Measurements from ENCODE around the gene CPED1. TPM values are rescaled to one million over a fixed set of nuclear protein-coding genes. Genes with fewer than 3 reads are reported as not detected.

The CPED1 gene
- total RNA-seq, 1 donor: 95.9 TPM

DNA sequence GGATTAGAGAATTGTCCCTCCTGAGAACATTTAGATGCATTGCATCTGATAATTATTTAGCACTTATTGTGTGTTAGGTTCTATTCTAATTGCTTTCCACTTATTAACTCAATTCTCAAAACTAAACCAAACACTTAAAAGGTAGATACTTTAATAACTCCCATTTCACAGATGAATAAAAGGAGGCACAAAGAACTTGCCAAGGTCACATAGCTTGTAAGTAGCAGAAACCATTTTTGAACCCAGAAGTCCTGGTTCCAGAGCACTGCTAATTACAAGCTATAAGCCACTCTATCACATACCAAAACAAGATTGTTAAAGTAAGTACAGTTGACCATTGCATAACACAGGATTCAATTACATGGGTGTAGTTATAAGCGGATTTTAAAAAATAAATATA lies 164.9 kb downstream of the CPED1 start:
- no peak for DNase-seq (ENCODE audit: low read depth)
- no peak overlapping the region for H3K4me3 ChIP-seq (ENCODE audit: low read depth, low read length)
- TF ChIP-seq, protein P1, sequence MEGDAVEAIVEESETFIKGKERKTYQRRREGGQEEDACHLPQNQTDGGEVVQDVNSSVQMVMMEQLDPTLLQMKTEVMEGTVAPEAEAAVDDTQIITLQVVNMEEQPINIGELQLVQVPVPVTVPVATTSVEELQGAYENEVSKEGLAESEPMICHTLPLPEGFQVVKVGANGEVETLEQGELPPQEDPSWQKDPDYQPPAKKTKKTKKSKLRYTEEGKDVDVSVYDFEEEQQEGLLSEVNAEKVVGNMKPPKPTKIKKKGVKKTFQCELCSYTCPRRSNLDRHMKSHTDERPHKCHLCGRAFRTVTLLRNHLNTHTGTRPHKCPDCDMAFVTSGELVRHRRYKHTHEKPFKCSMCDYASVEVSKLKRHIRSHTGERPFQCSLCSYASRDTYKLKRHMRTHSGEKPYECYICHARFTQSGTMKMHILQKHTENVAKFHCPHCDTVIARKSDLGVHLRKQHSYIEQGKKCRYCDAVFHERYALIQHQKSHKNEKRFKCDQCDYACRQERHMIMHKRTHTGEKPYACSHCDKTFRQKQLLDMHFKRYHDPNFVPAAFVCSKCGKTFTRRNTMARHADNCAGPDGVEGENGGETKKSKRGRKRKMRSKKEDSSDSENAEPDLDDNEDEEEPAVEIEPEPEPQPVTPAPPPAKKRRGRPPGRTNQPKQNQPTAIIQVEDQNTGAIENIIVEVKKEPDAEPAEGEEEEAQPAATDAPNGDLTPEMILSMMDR (IDR thresholded peaks at IDR 0.05; ENCODE audit: insufficient read depth, low read depth, low read length): no peak

DNA sequence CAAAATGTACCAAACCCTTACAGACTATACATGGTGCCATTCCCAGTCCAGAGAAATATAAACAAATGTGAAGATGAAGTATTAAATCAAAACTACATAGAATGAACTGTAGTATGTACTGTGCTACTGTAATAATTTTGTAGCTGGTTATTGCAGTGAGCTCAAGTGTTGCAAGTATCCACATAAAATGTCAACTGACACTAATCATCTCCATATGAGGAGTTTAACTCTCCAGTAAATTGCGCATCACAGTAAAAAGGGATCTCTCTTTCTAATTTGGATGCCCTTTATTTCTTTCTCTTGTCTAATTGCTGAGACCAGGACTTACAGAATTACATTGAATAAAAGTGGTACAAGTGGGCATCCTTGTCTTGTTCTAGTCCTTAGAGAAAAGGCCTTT lies 165.5 kb downstream of the CPED1 start:
- peak; percentile 30 for DNase-seq (ENCODE audit: low read depth)
- TF ChIP-seq, protein P1 (IDR thresholded peaks at IDR 0.05; ENCODE audit: insufficient read depth, low read depth, low read length): no peak

DNA sequence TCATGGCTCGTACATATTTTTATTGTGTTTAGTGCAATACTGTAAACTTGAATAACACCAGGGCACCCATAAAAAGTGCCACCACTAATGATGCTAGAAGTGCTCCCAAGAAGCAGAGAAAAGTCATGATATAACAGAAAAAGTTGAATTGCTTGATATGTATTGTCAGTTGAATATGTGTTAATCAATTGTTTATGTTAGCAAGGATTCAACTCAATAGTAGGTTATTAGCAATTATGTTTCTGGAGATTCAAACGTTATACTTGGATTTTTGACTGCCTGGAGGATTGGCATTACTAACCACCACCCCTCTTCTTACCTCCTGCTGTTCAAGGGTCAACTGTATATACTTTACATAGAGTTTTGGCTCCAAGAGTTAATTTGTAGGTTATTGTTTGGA lies 168.3 kb downstream of the CPED1 start:
- H3K4me3 ChIP-seq (ENCODE audit: low read depth, low read length): no peak overlapping the region
- TF ChIP-seq, protein P1 (IDR thresholded peaks at IDR 0.05; ENCODE audit: insufficient read depth, low read depth, low read length): no peak
- DNase-seq (ENCODE audit: low read depth): no peak

More for the DNA sequence above, 165.5 kb downstream of the CPED1 start:
- H3K4me3 ChIP-seq (ENCODE audit: low read depth, low read length): no peak overlapping the region

DNA sequence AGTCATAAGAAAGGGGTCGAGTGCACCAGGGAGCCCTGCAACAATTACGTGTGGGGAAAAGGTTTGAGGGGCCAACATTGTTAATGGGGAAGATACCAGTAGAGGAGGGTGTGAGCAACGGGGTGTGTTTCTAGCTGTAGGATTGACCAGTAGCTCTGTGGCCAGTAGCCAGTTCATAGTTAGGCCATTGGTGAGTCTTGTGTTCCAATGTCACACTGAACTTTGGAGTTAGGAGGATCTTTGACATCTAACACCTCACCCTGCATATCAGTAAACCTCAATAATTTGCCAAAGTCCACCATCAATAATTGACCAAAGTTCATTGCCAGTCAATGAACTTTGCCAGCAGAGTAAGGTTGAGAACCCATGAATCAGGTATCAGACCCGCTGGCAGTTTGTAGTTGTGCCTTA lies 168.8 kb downstream of the CPED1 start:
- DNase-seq (ENCODE audit: low read depth): no peak
- TF ChIP-seq, protein P1 (IDR thresholded peaks at IDR 0.05; ENCODE audit: insufficient read depth, low read depth, low read length): no peak
- no peak overlapping the region for H3K4me3 ChIP-seq (ENCODE audit: low read depth, low read length)

DNA sequence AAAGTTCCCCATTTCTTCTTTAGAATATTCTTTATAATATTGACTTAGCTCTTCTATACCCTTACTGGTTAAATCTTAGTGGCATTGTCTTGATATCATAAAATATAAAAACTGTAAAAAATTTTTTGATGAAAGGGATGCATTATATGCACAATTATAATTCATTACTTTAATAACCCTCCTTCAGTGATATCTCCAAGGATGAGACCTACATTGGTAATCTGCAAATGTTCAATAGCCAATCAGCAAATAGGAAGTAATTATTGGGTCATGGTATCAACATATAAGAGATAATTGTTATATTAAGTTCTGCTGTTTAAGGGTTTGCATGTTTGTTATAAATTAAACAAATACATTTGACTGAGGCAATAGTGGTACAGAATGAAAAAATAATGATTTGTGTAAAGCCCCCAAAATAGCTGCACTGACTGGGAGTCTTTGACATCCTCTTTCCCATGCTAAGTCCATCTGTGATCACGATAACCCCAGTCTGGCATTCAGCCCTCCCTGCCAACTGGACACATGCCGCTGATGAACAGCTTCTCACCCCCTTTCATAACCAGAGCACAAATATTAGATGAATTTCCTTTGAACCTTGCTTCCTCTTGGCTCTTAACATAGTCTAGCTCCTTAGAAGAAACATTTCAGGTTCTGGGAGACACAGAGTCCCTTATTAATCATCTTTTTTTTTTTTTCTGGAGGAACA lies 169.5 kb downstream of the CPED1 start:
- TF ChIP-seq, protein P1 (IDR thresholded peaks at IDR 0.05; ENCODE audit: insufficient read depth, low read depth, low read length): no peak
- no peak for DNase-seq (ENCODE audit: low read depth)
- H3K4me3 ChIP-seq (ENCODE audit: low read depth, low read length): no peak overlapping the region

DNA sequence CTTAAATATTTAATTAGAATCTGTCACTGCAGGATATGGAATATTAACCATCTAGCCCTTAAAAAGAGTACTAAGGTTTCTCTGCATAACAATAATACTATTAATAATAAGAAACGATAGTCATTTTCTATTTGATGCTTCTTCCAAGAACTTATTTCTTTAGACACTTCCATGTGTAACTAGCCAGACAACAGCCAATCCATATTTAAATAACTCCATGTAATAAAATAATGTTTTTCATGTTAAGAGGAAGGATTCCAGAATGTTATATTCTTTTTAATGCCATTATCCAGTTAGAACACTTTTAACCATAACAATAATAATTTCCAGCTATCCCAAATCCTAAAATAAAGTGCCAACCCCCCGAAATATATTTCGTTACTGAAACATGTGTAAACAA lies 170.2 kb downstream of the CPED1 start:
- no peak overlapping the region for H3K4me3 ChIP-seq (ENCODE audit: low read depth, low read length)
- TF ChIP-seq, protein P1 (IDR thresholded peaks at IDR 0.05; ENCODE audit: insufficient read depth, low read depth, low read length): no peak
- DNase-seq (ENCODE audit: low read depth): no peak

DNA sequence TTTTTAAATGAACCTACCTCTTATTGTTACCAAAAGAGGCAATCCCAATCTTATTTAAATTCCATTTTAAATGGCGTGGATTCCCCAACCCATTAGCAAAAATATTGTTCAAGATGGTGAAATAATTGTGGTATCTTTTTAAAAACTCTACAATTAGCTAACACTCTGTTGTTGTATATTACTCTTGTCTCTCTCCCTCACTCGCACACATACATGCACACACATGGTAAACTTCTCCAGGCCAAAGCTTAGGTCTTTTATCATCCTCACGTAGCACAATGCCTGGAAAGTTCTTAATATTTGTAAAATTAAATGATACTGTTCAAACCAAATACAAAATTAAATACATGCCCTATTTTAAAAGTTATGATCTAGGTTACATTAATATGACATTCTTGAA lies 171.0 kb downstream of the CPED1 start:
- no peak for DNase-seq (ENCODE audit: low read depth)
- TF ChIP-seq, protein P1 (IDR thresholded peaks at IDR 0.05; ENCODE audit: insufficient read depth, low read depth, low read length): no peak
- no peak overlapping the region for H3K4me3 ChIP-seq (ENCODE audit: low read depth, low read length)

All from fibroblast of villous mesenchyme (primary cell).